NCI-H1417 treated with DMSO at 0.1 percent for 48 hours (cell line): ENCODE results near the gene SOX5.

Source experiments
- DNase-seq: peaks from one replicate; lab custom pipeline; 2025; lab: John Stamatoyannopoulos, UW

The SOX5 gene

DNA sequence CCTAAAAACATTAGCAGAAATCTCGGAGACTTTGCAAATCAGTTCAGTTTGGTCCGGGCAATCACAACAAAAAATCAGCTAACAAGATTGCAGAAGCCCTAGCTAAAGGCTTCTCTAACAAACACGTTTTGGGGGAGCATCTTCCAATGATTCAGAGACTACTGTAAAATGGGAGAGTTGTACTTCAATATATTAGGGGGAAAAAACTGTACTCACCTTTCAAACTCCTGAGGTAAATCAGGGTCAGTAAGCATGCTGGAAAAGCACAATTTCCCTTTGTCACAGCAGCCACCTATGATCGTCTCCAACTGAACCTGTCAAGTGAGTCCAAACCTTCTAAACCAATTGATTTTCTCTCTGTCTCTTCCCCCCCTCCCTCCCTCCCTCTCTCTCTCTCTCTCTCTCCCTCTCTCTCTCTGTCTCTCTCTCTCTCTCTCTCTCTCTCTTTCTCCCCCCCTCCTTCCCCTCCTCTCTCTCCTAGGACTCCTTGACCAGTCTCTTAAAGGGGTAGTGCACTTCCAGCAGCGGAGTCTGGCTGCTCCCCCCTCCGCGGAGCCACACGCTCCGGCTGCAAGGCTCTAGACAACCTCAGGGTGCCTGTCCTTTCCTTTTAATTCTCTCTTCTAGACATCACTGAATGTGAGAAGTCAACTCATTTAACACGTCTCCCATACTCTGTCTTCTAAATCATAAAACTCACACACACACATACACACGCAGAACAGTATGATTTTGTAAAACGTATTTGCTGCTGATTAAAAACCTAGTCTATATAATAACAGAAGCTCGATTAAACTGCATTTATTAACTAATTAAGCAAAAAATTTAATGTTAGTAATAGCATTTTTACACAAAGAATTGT, at the start of gene SOX5:
Gene SOX5 (minus strand): TSS at position 323 of the 862 bp plus-strand sequence. CDS start 69 bp downstream, at position 254.
- no peak for DNase-seq

DNA sequence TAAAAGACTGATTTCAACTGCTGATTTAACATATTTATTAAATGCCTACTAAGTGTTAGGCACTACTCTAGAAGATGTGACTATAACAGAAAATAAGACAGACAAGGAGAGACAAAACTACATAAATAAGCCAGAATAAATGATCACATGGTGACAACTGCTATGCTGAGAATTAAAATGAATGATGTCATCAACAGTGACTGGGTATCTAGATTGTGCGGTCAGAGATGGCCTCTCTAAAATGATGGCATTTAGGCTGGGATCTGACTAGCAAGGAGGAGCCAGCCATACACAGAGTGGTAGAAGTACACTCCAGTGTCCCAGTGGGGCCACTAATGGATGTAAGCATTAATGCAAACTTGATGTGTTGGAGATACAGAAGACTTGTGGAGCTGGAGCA, 37.6 kb upstream of the SOX5 start:
- DNase-seq = no peak

DNA sequence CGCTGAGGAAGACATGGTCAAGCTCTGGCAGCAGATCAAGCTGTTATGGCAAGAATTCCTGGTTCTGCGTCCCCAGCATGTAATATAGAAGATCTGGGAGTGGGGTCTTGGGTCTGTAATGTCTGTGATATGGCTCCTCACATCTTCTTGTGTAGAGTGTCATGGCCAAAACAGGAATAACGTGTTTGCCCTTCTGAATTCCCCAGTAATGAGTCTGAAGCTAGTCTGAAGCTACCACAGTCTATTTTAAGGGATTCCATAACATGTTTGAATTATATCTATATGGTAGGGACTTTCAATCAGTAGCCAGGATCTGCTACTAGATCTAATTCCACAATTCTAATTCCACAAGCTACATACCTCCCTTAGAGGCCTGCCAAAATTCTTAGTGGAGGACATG, 31.4 kb upstream of the SOX5 start:
- DNase-seq = no peak

DNA sequence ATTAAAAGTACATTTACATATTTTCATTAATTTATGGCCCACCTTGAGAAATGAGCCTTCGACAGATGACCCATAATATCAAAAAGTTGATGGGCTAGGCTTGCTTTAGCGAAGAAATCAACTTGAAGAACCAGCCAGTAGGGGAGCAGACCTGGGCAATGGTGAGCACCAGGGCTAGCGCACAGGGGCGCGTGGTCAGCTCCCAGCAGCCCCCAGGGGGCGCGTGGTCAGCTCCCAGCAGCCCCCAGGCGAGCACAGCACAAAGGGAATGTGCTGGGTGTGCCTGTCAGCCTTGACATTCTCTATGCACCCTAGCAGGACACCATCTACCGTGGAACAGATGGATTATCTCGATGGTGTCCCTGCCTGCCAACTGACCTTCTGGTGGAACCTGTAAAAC, 15.3 kb upstream of the SOX5 start:
- DNase-seq = no peak

DNA sequence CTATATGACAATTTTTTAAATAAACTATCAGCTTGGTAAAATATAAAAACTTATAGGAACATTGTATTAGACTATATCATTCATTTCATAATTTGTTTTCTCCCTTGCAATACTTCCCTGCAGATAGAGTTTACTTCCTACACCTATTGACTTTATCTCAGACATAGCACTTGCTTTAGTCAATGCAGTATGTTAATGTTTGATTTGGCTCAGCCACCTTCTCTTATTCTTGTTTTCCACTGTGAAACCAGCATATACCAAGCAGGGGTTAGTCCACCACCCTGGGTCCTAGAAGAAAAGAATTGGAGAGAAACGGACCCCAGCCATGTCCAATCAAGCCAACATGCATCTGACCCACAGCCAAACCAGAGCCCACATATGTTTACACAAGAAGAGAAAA, 10.4 kb upstream of the SOX5 start:
- no peak for DNase-seq

DNA sequence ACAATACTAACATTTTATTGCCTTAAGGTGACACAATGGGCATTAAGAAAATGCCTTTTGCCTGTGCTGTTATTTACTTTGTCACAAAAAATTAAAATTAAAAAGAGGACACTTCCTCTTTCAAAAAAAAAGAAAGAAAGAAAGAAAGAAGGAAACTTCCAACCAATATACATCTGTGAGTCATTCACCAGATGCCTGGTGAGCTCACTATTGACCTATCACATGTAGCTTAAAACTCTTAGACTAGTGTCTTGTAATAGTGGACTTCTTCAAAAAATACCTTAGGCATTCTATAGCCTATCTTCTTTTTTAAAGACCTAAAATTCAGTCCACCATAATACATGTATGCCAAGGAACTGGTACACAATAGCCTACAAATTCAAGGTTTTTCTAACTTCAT, 4.9 kb upstream of the SOX5 start:
- DNase-seq = no peak

DNA sequence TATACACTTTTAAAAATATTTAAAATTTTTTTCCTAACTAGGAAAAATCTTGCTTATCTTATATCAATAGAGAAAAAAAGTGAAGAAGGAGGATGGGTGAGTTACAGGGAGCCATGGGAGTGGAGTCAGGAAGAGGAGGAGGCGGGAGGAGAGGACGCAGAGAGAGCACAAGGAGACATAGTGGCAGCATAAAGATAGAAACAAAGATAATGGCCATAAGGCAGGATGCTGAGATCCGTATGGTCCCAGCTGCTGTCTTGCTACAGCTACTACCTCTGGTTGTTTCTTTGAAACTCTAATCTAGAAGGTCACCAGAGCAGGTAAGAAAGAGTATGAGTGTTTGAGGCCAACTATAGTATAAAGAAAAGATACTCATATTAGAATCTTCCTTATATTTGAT, 2.6 kb upstream of the SOX5 start:
- DNase-seq = no peak

DNA sequence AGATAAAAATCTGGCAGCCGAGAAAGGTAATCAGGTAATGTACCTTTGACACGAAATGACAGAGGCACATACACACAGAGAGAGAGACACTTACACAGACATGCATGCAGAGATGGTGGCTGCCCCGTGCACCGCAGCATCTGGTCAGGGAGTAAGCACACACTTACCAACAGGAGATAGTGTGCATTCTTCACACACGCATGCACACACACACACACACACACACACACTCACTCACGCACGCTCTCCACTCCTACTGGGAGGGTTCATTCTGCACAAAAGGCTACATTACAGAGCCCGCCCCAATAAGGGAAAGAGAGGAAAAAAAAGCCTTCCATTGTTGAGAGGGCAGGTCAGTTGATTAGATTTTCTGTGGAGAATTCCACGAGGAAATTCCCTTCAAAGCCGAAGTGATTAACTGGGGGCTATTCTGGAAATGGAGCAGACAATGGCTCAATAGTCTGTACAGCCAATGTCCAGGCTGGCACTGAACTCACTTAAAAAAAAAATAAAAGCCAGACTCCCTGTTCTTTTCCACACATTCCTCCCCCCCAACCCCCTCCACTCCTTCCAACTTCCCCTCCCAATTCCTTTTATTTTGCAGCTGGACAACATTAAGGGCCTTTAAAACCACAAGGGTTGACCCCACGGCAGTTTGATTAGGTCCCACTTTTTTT, 1.4 kb upstream of the SOX5 start:
- DNase-seq = no peak

DNA sequence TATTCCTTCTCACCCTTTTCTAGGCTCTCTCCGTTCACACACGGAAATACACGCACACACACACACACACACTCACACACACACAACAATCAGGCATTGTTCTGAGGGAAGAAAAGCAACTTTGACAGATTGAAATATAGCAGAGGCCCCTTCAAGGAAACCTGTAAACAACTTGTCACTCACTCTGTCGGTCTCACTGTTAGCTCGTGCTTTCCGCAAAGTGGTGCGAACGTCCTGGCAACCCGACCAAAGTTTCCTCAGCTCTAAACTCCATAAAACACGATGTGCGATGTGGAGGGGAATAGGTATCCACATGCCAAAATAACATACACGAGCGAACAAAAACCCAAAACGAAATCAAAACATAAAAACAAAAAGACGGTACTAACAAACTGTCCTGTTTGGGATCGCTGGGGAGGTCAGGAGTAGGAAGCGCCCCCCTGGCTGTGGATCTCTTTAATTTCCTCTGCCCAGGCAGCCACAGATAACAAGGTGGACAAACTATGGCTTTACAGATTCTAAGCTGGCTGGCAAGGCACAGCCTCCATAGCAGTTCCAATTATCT, 822 bp upstream of the SOX5 start:
- DNase-seq = no peak

DNA sequence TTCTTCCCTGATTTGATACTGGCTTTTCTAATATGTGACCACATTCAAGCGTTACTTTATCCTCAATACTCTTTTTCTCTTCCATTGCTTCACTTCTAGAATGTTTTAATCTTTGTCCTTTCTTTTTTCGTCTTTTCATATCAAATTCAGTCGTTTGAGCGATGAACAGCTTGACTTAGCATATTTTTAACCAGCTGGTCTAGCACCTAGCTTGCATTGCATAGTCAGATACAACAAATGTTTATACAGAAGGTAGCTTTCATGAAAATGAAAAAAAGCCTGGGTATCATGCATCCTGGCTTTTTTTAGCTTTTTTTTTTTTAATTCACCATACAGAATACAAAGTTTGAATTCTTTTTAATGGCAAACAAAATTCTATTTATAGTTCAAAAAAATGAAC, 1.2 kb downstream of the SOX5 start:
- no peak for DNase-seq

DNA sequence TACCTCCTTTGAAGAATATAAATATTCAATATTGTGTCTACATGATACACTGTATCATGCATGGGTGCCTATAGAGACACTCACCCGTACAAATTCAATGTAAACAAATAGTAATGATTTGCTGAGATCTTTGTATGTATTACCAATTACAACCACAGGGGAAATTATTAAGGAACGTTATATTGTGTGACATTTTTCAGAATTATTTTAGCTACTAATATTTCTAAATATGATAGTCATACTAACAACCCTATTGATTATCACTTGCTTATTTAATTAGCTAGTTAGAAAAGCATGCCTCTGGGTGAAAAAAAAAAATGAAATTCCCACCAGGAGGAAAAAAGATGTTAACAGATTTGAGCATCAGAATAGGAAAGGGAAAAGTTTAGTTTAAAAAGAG, 2.1 kb downstream of the SOX5 start:
- no peak for DNase-seq

DNA sequence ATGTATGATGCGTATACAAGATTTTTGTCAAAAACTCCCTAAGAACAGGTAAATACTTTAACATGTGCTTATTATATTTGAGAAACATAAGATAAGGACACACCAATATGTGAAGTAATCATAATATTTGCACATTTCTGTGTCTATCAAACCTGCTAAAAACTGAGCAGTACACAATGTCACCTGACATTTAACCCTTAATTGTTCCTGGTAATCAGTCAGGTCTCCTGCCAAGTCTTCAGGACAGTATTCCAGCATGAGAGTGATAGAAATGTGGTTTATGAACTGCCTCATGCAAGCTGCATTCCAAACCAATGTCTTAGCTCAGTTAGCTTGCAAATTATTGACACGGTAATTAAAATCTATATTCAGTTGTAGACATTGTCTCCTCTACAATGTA, 4.2 kb downstream of the SOX5 start:
- DNase-seq = no peak

DNA sequence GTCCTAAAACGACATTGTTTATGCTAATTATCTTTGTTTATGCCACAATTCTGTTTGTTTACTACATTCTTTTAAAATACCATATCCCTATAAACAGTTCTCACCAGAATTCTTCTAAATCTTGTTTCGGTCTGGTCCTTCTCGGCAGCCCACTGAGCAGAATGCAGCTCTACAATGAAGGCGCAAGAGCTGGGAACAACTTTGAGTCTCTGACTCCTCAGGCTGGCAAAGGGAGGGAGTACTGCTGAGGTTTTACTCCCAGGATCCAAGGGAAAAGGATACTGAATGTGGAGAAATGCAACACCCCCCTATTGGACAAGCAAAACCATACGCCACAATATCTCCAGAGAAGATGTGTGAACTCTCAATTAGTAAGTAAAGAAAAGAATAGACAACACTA, 5.4 kb downstream of the SOX5 start:
- no peak for DNase-seq

DNA sequence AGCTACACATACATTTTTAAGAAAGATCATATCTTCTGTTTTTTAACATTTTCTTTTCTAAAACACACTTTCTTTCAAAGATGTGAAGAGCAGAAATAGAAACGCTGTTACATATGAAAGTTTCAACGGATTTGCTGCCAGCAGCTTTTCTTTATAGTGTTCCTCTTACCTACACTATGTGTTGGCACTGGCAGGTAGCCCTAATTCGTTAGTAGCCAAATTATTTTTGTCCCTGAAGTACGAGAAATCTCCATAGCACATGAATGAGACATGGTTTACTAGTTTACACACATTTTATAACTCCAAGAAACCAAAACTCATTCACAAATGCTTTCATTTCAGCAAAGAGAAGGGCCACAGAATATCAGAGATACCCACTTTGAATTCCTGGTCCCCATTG, 6.6 kb downstream of the SOX5 start:
- no peak for DNase-seq

DNA sequence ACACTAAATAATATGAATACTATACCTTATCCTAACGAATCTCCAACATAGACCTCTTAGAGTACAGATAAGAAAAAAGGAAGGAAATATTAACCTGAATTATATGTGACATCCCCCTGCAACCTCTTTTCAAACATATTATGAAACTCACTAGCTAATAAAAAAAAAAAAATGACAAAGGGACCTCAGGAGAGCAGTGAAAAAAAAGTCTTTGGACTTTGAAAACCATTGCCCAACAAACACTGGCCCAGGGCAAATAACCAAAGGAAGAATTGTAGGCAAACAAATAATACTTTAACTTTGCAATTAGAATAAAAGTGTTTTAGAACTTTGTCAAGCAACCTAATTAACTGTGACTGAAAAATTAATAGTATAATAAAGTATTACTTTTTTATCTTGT, 7.7 kb downstream of the SOX5 start:
- no peak for DNase-seq

DNA sequence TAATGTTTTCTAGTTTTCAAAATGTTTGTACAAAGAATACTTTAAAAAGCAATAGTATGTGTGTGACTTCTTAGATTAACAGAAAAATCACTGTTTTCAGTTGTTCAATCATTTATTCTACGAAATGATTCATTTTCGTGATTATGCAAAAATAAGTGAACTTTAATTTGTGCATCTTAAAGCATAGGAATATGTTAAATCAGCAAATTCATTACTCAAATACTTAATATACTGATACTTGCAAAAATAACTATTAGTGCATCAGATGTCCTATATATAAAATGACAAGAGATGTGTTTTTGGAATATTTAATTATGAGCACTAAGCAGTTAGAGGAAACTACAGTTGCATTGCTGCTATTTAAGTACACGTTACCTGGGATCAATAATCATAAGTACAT, 11.0 kb downstream of the SOX5 start:
- no peak for DNase-seq

DNA sequence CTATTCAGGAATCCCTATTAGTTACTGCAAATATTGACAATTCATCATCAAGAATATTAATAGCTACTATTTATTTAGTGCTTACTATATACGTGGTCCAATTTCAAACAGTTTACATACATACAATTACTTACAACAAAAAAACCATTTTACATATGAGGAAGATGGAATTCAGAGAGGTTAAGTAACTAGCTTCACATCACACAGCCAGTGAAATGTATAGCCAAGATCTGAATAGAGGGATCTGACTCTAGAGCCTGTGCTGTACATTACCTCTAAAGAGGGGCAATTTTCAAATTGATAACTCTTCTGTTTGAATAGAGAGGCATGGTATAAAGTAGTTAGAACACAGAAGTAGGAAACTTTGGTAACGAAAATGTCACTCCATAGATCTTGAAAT, 18.3 kb downstream of the SOX5 start:
- no peak for DNase-seq

DNA sequence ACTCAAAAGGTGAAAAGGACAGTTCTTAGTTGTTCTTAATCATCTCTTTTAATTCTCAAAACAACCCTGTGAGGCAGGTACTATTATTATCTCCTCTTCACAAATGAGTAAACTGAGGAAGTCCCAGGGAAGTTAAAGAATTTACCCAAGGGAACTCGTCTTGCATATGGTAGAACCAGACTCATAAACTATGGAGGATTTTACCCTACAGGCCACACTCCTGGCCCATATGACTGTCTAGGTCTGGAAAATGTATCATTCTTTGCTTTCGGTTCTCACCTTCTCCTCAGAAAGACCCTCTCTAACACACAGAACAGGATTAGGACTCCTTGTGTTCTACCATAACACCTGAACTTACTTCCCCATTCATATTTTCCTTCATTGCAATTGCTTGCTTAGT, 18.9 kb downstream of the SOX5 start:
- no peak for DNase-seq

DNA sequence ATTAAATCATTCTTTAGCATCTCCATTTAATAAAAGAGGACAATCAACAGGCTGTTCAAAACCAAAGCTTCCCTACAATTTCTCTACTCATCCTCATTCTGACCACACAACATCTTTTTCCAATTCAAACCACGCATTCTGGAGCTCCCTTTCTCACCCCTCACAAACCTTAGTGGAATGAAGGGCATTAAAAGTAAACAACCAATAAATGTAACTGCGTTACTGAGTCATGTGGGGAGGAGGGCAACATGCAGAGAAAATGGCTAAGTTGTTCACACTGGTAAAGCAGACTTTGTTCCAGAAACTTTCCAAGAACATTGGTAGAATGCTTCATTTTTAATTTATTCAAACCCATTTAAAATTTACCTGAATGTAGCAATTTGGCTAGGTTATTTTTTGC, 19.6 kb downstream of the SOX5 start:
- DNase-seq = no peak

DNA sequence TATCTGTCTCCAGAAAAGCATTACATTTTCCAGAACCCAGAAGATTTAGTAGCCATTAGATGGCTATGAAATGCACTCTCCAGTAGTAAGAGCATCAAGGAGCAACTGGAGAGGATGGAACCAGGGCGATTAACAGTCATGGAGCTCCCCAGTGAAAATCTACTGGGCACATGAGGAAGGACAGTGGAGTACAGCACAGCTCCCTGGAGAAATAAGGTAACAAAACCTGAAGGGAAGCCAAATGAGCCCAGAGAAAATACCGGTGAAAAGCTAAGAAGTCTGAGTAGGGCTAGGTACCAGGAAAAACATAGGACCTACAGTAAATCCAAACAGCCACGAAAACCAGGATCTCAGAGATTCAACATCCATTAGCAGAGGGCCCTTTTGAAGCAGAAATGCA, 21.6 kb downstream of the SOX5 start:
- no peak for DNase-seq

DNA sequence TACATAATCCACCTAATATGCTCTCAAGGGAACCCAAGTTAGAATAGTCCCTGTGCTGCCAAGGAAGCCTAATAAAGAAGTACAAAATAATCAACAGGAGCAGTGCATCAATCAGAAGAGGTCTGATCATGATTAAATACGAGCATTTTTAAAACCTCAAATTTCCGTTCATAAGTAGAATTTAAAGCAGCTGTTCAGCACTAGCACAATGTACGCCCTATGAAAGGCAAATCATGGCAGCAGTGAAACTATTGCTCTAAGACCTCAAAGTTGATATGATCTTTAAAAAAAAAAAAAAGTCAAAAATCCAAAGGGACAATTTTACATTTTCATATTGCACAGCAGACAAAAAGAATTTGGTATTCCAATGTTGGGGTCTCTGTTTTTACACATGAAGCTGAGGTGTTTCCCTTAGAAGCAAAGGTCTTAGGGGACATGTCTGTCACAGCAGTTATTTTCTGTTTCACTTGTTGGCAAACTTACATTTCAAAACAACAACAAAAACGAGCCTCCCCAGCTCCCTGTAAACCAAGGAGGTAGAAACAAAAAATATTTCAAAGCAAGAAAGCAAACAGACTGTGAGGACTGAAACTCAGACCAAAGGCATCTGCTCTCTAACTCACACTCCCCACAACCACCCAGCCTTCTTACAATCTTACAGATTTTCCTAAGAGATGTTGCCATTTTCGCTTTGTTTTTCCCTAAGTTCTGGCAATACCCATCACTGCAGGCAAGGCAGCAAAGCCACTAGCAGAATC, 28.2 kb downstream of the SOX5 start:
- no peak for DNase-seq

DNA sequence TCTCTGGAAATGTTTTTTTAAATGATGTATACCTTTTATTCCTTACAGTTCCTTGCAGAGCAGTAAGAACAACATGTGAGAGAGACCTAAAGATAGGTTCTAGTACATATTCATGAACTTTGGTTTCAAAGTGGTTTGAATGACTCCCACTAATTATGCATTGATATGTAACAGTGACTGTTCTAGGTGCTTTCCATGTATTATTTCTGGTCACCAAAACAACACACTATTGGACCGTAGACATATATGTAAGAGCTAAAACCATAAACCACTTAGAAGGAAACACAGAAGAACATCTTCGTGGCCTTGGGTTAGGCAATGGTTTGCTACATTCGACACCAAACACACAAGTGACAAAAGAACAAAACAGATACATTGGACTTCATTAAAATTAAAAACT, 37.9 kb downstream of the SOX5 start:
- DNase-seq = no peak

DNA sequence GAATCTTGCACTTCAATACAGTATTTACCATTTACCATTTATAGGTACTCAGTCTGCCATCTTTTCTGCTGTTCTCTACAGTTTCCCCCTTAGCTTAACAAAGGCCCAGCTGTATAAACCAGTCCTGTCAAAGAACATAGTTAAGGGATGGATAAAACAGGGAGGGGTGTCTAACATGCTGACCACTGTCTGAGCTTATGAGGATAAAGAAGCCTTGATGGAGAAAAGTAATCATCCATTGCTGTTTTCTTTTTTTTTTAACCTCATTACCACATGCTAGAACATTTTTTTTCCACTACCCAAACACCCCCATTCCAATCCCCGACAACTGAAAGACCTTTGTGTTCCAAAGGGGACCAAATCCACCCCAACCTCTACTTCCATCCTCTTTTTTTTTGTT, 39.9 kb downstream of the SOX5 start:
- DNase-seq = no peak
